ENCODE results near the gene HOXA6. TPM values are rescaled to one million over a fixed set of nuclear protein-coding genes. Genes with fewer than 3 reads are reported as not detected.

Gene HOXA6
- total and polyA plus RNA-seq, 2 experiments from 2014 or later, result not detected

DNA sequence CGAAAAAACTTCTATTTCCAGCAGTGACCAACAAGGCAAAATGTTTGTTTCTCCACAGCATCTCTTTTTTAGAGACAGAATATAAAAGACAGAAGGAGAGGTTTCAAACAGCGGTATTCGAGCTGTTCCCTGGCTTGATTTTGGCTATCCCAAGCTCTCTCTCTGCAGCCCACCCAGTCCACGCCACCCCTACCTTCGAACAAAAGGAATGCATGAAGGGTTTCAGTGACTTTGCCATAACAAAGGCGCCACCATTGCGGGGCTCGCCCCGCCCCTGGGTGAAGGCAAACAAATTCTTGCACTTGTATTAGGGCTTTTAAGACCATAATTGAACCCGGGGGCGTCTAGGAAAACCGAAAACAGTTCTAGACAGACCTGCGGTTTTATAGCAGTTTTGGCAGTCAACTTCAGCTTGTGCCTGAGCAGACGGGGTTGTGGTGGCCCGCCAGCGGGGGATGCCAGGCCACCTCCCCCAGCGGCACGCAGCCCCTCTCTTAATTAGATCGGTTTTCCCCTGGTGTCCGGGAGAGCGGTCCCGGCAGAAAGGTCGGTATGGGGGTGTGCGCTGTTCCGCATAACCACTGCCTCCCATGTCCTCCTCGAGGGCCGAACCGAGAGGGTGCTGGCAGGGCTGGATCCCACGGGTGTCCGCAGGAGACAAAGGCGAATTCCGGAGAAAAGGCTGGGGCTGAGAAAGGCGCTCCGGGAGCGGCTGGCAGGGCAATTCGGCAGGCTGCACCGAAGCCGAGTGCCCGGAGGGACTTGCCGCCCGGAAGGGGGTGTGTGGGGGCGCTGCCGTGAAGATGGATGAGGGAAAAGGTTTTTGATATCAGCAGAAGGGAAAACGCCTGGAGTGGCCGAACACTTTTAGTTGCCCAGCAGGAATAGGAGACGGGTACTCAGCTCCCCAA, 40.2 kb upstream of the HOXA6 start:
- H3K4me3 ChIP-seq, result peak overlapping the region; percentile 48; the same call in 1 of the 2 replicates
- H3K27ac ChIP-seq (ENCODE audit: low read depth), result no peak overlapping the region
- peaks cover 100% of the 10 kb centered on the region for H3K27me3 ChIP-seq (ENCODE audit: insufficient read depth)
- ATAC-seq (no peak), DNase-seq (ENCODE audit: low spot score) (peak; percentile 55)
- peaks cover 41% of the 10 kb centered on the region for H4K20me1 ChIP-seq (replicated peaks; ENCODE audit: insufficient read depth)
- peaks cover 69% of the 10 kb centered on the region for H3F3A ChIP-seq (replicated peaks; ENCODE audit: low read depth)
- Mint-ChIP-seq H3K4me1 (peaks cover 40% of the 10 kb centered on the region), H3K4me3 (peak overlapping the region; percentile 58), H3K27ac (no peak overlapping the region), H3K9me3 (peaks cover 2% of the 10 kb centered on the region; the same call in 2 of the 3 replicates), H3K36me3 (ENCODE audit: low read depth) (no peaks in the 10 kb centered on the region), H3K27me3 (ENCODE audit: insufficient read depth, low read depth, poor library complexity) (peaks cover 99% of the 10 kb centered on the region)
- no peaks in the 10 kb centered on the region for H3K36me3 ChIP-seq (ENCODE audit: insufficient read depth)
- H3K4me1 ChIP-seq (ENCODE audit: insufficient read depth), result peaks cover 71% of the 10 kb centered on the region
- no peak for TF ChIP-seq NANOG (IDR thresholded peaks at IDR 0.05; ENCODE audit: borderline replicate concordance)
- peak; percentile 43 for TF ChIP-seq EZH2phosphoT487 (IDR thresholded peaks at IDR 0.05; ENCODE audit: unreplicated experiment)
- peak; percentile 54 for TF ChIP-seq EZH2 (IDR thresholded peaks at IDR 0.05; ENCODE audit: low read depth, unreplicated experiment)
- no peak for TF ChIP-seq CREB1 (CRISPR knock-in tag; IDR thresholded peaks at IDR 0.05; ENCODE audit: low read depth)
- TF ChIP-seq POLR2AphosphoS5 (IDR thresholded peaks at IDR 0.05; ENCODE audit: low read depth), result no peak
- TF ChIP-seq, protein P1, sequence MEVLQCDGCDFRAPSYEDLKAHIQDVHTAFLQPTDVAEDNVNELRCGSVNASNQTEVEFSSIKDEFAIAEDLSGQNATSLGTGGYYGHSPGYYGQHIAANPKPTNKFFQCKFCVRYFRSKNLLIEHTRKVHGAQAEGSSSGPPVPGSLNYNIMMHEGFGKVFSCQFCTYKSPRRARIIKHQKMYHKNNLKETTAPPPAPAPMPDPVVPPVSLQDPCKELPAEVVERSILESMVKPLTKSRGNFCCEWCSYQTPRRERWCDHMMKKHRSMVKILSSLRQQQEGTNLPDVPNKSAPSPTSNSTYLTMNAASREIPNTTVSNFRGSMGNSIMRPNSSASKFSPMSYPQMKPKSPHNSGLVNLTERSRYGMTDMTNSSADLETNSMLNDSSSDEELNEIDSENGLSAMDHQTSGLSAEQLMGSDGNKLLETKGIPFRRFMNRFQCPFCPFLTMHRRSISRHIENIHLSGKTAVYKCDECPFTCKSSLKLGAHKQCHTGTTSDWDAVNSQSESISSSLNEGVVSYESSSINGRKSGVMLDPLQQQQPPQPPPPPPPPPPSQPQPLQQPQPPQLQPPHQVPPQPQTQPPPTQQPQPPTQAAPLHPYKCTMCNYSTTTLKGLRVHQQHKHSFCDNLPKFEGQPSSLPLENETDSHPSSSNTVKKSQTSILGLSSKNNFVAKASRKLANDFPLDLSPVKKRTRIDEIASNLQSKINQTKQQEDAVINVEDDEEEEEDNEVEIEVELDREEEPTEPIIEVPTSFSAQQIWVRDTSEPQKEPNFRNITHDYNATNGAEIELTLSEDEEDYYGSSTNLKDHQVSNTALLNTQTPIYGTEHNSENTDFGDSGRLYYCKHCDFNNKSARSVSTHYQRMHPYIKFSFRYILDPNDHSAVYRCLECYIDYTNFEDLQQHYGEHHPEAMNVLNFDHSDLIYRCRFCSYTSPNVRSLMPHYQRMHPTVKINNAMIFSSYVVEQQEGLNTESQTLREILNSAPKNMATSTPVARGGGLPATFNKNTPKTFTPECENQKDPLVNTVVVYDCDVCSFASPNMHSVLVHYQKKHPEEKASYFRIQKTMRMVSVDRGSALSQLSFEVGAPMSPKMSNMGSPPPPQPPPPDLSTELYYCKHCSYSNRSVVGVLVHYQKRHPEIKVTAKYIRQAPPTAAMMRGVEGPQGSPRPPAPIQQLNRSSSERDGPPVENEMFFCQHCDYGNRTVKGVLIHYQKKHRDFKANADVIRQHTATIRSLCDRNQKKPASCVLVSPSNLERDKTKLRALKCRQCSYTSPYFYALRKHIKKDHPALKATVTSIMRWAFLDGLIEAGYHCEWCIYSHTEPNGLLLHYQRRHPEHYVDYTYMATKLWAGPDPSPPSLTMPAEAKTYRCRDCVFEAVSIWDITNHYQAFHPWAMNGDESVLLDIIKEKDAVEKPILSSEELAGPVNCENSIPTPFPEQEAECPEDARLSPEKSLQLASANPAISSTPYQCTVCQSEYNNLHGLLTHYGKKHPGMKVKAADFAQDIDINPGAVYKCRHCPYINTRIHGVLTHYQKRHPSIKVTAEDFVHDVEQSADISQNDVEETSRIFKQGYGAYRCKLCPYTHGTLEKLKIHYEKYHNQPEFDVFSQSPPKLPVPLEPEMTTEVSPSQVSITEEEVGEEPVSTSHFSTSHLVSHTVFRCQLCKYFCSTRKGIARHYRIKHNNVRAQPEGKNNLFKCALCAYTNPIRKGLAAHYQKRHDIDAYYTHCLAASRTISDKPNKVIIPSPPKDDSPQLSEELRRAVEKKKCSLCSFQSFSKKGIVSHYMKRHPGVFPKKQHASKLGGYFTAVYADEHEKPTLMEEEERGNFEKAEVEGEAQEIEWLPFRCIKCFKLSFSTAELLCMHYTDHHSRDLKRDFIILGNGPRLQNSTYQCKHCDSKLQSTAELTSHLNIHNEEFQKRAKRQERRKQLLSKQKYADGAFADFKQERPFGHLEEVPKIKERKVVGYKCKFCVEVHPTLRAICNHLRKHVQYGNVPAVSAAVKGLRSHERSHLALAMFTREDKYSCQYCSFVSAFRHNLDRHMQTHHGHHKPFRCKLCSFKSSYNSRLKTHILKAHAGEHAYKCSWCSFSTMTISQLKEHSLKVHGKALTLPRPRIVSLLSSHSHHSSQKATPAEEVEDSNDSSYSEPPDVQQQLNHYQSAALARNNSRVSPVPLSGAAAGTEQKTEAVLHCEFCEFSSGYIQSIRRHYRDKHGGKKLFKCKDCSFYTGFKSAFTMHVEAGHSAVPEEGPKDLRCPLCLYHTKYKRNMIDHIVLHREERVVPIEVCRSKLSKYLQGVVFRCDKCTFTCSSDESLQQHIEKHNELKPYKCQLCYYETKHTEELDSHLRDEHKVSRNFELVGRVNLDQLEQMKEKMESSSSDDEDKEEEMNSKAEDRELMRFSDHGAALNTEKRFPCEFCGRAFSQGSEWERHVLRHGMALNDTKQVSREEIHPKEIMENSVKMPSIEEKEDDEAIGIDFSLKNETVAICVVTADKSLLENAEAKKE (CRISPR knock-in tag; IDR thresholded peaks at IDR 0.05), result no peak
- TF ChIP-seq, protein P2, sequence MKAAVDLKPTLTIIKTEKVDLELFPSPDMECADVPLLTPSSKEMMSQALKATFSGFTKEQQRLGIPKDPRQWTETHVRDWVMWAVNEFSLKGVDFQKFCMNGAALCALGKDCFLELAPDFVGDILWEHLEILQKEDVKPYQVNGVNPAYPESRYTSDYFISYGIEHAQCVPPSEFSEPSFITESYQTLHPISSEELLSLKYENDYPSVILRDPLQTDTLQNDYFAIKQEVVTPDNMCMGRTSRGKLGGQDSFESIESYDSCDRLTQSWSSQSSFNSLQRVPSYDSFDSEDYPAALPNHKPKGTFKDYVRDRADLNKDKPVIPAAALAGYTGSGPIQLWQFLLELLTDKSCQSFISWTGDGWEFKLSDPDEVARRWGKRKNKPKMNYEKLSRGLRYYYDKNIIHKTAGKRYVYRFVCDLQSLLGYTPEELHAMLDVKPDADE (IDR thresholded peaks at IDR 0.05), result no peak
- no peaks in the 10 kb centered on the region for H3K79me2 ChIP-seq (replicated peaks; ENCODE audit: insufficient read depth)
- H3K4me2 ChIP-seq, result peak overlapping the region; percentile 77
- no peak overlapping the region for H2AFZ ChIP-seq
- H3K9me2 ChIP-seq (ENCODE audit: insufficient read depth), result no peaks in the 10 kb centered on the region

All from GM23338 (cell line).